RPMI8226 (cell line): ENCODE results near the gene ST6GALNAC3.
"Not testable (repeated sequence)": the region's sequence is repeated elsewhere in the genome, so short reads cannot be mapped to it uniquely, and the experiment has no call there.

Experiments
- DNase-seq: peaks from one replicate; pipeline ENCODE4 v3.0.0-alpha.2; 2015

The ST6GALNAC3 gene

DNA sequence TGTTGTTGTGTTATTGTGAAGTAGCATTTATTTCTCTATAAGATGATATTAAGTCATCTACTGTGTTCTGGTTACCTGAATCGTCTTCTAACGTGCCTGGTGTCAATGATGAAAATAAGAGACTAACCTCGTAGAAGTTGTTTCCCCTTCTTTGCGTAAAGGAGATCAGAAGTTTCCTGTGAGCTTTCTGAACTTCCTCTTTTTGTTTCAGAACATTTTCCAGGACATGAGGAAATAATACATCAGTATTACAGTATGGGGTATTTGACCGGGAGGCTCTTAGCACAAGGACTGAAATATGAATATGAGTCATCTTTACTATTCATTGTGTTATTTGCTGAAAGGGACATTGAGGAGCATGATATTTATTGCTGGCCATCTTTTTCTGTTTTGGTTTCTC is 1.3 kb downstream of the ST6GALNAC3 start:
- no peak for DNase-seq

DNA sequence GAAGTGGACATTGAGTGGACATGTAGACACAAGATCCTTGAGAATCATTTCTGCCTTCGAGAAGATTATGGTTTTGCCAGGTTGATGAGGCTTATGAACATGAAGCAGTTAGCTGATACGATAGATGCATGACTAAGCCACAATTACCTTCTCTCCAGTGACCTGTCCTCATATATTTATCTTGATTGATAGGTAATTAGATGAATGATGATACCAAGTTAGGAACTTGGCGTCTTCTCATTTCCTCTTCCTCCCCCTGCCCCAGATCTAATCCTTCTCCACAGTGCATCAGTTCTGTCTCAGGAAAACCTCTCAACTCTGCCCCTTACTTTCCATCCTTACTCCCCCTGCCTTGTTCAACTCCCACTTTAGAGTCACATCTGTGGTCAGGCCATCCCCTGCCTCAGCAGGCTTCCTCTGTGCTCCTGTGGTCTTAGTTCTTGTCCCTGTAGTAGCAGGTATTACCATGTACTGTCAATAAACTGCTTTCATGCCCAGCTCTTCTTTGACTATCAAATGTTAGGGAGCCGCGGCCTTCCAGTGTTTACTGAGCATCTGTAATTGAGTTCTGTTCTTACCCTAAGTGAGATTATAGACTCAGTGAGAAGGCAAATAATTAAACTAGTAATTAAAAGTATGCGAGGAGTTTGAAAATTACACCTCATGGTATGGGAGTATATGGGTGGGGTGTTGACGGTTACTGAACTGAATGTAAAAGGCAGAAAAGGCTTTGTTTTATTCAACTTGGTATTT is 5.1 kb downstream of the ST6GALNAC3 start:
- no peak for DNase-seq

DNA sequence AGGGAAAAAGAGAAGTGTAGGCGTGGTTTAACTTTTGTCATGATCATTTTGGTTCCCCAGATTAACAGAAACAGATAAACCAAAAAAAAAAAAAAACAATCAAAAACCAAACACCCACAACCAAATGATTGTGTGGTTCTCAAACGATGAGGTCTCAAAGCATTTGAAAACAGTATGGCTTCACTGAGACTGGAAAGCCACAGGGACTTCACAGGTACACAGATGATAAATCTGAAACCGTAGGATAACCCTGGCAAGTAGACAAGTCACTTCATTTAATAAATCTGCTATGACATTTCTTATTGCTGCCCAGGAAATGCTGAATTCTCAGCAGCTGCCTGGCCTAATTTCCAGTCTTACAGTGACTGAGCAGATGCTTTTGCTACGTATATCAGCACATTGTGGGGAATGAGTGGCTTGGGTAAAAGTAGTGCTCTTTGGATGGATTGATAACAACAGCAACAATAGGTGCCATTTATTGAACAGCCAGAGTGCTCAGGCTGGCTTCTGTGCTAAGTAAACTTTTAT is 6.1 kb downstream of the ST6GALNAC3 start:
- no peak for DNase-seq

DNA sequence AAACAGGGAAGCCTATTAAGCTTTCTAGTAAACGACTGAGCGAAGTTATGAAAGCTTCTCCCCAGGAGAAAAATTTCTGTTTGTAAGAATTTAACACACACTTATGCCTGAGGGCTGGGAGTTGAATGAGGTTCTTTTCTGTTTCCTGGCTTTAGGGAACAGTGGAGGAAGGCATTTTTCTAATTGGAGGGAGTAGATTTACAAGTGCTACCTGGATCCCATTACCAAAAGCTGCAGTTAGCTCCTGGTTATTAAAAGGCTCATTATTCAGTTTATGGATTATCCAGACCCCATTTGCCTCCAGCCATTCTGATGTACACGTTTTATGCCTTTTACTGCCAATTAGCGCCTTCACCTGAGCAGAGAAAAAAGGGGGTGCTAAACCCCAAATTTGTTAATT is 7.5 kb downstream of the ST6GALNAC3 start:
- DNase-seq = no peak

DNA sequence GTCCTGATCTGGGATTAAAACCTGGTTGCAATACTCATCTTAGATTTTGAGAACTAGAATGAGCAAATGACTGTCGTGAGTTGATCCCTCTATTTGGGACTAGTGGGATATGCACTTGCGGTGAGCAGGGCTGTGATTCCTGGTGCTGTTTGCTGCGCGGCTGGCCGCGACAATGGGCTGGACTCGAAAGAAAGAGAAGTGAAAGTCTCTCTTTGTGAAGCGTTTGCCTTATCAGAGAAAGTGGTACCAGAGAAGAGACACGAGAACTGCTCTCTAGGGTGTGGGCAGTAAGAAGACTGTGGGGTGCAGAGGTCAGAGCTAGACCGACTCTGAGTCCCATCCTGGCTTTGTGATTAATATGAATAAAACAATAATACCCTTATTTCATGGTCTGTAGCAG is 8.6 kb downstream of the ST6GALNAC3 start:
- DNase-seq = no peak

DNA sequence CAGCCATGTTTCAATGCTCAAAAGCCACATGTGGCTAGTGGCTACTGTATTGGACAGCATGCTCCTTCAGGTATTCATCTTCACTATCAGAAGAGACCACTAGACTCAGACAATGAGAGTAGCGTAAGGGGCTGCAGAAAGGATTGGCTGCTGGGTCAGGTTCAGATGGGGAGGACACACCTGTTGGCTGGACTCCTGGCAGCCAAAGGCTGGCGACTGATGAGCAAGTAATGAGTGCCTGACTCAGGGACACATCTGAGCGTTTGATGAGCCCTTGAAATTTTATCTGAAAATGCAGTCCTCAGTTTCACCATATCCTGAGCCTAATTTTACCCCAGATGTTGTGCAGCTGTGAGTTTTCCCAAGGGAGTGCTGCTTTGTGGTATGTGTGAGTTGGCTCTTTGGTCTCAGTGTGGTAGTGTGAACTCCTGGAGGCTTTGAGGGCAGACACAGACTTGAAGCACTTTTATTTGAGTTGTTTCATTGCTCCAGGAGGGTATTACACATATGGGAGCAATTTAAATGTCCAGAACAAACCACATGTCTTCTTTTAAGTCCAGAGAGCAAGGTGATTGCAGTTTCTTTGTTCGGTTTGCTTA is 9.6 kb downstream of the ST6GALNAC3 start:
- no peak for DNase-seq

DNA sequence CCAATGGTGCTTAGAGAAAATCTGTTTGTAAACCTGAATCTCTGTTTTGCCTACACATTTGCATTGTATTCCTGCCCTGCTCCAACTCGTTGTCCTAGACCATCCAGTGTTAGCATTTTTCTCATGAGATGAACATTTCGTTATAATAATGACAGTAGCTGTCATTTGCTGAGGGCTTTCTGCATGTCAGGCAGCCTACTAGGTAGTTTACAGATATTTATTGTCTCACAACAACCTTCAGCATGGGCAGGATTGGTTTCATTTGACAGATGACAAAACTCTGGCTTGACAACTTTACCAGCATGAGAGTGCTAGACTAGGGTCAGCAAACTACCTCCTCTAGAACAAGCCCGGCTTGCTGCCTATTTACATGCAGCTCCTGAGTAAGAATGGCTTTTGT is 10.1 kb downstream of the ST6GALNAC3 start:
- DNase-seq = no peak

DNA sequence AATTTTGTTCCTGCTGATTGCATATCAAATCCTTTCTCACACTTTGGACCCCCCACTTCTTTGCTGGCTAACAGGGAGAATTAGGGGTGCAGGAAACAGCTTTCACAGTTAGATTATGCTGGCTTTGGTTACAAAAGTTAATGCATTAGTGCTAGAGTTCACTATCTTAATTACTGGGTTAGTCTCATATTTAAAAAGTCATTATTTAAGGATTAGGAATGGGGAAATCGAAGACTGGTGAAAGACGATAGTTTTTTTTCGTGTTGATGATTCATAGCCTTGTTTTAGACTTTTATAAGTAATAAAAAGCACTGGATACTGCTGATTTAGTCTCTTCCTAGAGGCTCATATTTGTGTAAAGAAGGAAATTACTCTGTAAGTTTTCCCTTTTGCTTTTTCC is 11.6 kb downstream of the ST6GALNAC3 start:
- no peak for DNase-seq

DNA sequence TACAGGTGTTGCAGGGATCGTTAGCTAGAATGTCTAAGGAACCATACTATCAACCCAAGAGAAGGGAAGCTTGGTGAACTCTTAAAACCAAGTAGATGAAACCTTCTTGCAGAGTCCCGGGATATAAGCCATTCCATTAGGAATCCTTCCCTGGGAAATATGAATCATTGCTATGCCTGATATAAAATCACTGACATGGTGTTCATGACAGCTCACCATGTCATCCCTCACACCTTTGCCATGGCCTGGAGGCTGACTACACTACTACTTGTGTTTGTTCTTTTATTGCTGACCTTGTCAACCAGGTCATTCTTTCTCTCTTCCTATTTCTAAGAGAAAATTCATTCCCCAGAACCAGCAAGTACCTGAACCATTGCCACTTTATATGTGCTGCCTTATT is 12.1 kb downstream of the ST6GALNAC3 start:
- no peak for DNase-seq

DNA sequence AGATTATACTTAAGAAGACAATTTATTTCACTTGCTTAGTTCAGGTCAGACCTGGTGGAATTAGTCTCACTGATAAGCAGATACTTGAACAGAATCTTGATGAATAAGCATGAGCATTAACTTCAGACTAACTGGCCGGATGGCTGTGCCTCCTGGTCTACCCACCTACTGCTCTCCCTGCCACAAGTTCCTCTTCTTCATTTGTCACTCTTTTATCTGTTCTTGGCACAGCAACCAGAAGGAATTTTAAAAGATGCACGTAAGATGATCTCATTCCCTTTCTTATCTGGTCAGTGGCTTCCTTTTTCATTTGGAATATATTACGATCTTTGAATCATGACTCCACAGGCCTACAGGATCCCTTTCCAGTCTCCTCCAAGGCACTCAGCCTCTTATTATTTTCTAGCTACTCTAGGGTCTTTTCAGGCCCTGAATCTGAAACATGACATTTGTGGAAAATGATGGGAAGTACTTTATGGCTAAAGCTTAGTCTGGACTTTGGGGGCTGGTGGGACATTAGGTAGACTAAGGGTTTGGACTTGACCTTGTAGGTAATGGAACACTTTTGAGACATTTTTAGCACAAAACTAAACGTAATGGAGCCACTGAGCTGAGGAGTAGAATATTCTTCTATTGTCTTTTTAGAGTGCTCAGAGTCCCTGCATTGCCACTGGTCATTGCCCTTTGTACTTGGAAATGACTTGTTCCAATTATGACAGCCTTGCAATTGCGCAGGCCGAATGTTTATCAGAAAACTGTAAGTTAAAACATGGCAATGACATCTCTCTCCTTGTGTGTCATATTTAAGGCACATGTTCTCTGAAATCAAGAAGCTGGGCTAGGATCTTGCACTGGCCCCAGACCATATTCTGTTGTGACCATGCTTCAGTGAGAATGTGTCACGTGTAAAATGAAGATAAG is 16.0 kb downstream of the ST6GALNAC3 start:
- DNase-seq = no peak

DNA sequence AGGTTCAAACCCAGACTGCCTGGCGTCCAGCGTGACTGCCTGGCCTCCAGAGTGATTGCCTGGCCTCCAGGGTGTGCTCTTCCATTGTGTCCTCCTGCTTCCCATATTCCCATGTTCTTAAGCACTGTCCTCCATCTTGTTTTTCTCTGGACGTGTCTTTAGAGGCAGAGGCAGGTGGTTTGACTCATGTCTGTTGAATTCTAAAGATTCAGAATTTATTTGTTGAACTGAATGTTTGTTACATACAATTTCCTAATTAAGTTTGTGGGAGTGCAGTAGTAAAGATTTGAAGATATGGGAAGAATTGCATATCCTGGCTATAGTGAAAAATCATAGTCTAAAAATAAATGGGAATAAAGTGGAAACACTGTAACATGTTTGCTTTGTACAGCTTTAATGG is 18.3 kb downstream of the ST6GALNAC3 start:
- DNase-seq = no peak

DNA sequence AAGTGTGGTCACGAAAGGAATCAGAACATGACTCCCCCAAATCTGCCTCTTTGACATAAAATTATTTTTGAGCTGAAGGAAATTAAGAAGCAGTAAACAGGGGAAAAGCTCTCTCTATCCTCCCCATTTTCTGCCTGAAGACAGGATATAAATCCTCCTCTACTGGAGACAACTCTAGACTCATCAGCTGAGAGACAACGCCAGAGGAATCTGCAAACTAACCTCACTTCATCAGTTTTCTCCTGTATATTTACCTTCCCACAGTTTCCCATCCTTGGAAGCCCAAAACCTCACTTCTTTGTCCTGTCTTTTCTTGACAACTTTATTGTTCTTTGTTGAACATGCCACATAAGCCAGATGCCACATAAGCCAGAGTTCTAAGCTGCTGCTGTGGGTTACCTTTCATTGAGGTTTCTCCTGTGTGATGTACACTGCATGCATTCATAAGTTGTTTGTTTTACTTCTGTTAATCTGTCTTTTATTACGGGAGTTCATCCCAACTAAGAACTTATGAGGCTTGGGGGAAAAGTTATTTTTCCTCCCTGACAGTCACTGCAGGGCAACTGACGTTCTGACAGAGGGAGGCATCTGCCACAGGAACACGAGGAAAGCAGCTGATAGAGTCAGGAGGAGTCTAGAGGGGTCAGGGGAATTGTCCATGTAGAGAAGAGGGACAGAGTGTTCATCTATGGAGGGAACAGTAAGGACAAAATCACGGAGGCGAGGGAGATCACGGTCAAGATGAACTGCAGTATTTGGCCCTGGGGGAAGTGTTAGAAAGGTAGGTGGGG is 19.2 kb downstream of the ST6GALNAC3 start:
- no peak for DNase-seq

DNA sequence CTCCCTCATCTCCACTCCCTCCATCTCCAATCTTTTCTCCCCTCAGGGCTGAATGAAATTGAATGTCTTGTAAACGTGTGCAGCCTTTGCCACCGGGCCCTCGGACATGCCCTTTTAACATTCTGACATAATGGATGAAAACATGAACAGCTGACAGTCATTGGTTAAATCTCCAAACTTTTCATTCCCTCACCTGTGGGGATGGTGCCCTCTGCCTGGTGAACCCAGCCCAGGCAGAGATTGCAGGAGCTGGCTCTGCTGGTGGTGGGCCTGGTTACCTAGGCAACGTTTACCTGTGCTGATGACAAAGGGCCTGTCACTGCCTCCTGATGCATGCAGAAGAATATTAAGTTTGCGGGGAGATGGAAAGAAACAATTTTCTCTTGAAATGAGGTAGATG is 21.3 kb downstream of the ST6GALNAC3 start:
- DNase-seq = no peak

DNA sequence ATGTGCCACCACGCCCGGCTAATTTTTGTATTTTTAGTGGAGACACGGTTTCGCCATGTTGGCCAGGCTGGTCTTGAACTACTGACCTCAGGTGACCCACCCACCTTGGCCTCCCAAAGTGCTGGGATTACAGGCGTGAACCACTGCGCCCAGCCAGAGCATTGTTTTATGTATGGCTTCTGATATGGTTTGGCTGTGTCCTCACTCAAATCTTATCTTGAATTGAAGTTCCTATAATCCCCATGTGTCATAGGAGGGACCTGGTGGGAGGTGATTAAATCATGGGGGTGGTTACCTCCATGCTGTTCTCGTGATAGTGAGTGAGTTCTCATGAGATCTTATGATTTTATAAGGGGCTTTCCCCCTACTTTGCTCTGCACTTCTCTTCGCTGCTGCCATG is 22.5 kb downstream of the ST6GALNAC3 start:
- not testable (repeated sequence) for DNase-seq

DNA sequence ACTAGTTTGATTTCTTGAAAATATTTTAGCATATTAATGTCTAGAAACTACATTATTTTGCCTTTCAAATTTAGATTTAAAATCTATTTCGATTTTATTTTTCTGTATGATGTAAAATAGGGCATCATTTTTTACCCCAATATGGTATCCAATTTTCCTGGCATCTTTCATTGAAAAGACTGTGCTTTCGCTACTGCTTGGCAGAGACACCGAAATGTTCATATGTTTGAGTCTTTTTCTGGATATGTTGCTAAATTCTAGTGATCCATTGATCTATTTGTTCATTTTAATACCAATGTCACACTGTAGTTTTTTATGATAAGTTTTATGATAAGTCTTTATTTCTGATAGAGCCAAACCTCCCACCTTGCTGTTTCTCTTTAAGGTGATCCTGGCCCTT is 24.3 kb downstream of the ST6GALNAC3 start:
- no peak for DNase-seq

DNA sequence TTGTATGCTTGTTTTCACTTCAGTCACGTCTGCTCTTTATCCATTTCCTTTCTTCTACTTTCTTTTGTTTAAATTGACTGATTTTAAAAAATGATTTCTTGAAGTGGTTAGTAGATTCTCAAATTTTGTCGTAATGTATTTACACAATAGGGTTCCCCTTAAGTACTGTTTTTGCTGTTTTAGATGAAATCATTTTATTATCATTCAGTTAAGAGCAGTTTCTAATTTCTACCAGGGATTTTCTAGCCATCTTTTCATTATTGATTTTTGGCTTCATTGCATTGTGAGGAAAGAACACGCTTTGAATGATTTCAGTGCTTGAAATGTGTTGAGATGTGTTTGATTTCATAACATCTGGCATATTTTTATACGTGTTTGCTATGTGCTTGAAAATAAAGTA is 27.0 kb downstream of the ST6GALNAC3 start:
- no peak for DNase-seq

DNA sequence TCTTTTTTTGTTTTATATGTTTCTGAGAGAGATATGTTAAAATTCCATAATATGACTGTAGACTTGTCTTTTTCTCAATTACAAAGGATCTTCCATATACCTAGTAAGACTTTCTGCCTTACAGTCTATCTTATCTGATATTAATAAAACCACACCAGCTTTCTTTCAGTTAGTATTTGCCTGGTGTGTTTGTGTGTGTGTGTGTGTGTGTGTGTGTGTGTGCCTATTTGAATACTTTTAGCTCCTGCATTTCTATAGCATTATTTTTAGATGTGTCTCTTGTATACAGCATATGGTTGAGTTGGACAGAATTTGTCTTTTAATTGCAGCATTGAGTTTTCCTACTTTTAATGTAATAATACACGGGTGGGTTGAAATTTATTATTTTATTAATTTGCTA is 27.5 kb downstream of the ST6GALNAC3 start:
- no peak for DNase-seq

DNA sequence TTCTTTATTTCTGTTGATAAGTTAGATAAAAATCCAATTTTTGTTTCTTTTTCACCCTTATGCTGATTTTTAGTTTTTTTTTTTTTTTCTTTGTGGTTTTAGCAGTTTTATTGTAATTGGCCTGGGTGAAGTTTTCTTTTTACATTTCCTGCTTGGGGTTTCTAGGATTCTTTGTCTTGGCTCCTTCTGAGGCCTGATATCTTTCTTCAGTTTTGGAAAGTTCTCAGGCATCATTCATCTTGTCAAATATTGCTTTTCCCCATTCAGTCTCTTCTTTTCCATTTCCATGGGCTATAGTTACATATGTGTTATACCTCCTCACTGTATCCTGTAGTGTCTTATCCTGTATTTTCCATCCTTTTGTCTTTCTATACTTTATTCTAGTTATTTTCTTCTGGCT is 28.5 kb downstream of the ST6GALNAC3 start:
- no peak for DNase-seq

DNA sequence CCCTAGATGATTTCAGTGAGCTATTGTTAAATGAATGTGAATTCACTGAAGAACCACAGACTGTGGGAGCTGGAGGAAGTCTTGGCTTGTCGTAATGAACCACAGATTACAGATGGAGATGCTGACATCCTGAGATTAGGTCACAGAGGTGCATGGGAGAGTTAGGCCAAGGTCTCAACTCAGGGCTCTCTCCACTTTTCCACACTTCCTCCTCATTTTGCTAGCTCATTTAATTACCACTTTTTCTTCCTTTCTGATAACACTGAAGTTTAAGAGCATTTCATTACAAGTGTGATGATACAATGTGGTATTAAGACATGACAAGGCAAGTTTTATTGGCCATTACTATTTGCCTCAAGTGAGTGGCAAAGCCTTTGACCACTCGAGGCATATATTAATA is 30.8 kb downstream of the ST6GALNAC3 start:
- DNase-seq = no peak

DNA sequence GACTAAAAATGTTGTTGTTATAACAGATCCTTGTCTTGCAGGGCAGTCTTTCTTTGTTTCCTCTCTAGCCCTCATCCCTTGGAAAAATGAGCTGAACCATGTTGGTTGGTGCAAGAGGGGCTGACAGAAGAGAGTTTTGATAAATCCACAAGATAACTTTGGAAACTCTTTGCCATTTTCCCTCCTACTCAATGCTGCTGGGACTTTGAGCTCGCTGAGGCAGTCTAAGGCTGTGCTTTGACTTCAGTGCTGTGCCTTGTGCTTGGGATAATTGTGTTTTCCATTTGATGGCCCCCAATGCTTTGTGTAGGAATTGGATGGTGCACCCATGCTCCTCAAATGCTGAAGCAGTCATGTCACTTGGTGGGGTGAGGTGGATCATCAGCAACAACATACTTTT is 31.7 kb downstream of the ST6GALNAC3 start:
- DNase-seq = no peak

DNA sequence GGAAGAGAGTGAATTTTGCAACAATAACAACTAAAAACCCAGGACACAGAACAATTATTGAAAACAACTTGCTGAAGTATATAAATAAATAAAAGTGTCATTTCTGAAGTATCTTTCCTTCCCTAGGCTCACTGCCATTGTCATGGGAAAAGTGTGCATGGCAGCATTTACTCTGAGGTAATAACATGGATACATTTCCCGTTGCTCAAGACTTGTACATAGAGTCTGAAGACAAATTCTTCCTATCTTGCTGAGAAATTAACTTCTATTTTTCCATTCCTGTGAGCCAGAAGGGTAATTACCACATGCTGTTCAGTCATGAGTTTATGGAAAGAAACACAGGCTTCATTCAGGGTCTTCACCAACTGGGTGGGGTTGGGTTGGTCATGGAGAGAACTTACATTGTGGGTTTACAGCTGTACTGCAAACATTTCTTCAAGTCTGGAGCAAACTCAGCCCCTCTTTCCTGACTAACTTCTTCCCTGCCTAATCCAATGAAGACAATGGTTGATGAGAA is 32.2 kb downstream of the ST6GALNAC3 start:
- no peak for DNase-seq

DNA sequence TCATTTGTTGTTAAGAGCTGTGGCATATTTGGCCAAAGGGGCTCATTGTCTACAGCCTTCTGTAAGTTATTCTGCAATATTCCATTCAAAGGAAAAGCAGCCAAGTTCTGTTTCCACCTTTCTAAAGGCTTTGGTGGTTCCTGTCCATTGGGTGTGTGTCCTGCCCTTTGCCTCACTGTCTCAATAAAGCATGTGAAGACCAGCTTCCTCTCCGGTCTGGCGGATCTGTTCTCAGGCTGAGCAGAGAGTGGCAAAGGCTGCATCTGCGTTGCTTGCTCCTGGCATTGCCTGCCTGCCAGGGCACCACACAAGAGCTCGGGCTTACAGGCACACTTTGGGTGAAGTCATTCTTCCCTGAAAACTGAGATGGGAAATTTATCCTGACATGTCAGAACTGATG is 34.9 kb downstream of the ST6GALNAC3 start:
- DNase-seq = no peak
